ENCODE data around the gene DGKG.

GRCh38 chr3:186165331-186165730, 196.7 kb downstream of the DGKG start:
- TF ChIP-seq CTCF (IDR thresholded peaks at IDR 0.05) (no peak), POLR2A (IDR thresholded peaks at IDR 0.05) (no peak)

Data from right lobe of liver (tissue), 4 donors.